NCI-H82 (cell line): ENCODE measurements around the gene PLXNA4.

ENCODE experiments used
- DNase-seq: peaks from one replicate; lab custom pipeline; 2025; lab: John Stamatoyannopoulos, UW

Gene PLXNA4

DNA sequence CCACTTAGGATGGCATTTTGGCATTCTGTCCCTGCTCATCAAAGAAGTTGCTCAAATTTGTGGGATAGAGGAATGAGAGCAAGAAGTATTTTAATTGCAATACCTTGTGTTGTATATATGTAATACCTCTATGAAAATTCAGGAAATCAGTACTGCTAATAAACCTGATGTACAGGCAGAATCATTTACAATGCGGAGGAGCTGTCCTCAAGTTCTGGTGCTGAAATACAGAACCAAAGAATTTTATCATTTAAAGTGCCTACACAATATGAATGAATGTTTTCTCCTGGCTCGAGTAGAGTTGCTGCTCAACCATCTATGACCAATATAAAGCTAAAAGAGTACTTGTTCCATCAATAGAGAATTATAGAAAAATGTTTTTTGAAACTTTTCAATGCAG is 305.8 kb downstream of the PLXNA4 start:
- no peak for DNase-seq

DNA sequence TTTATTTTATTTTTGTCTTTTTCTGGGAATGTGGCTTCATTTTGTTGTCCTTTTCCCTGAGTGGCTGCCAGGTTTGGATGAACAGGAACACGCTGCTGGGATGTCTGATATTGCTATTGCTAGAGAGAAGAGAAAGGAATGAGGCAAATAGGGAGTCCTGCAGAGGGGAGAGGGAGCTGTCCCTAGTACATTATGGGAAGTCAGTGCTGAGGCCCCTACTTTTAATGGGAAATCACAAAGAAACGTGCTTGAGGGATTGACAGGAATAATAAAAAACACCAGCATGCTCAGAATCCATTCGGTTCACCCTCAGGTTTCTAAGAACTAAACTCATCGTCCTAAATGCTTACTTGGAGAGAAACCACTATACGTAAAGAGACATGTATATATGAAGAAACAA is 306.6 kb downstream of the PLXNA4 start:
- no peak for DNase-seq

DNA sequence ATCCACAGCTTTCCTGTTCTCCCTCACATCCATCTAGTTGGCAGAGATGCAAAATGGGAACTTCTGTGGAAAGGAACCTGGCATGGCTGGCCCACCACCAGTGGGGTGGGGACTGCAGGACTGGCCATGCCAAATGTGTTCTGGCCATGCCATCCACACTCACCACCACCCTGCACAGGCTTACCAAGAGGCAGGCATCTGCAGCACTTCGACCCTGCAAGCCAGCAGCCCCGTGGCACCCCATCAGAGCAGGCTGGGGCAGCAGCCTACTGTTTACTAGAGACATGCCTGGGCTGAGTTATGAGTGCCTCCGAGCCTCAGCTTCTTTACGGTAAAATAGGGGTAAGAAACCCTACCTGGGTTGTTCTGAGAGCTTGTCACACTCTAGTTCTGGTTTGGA is 313.1 kb downstream of the PLXNA4 start:
- no peak for DNase-seq

DNA sequence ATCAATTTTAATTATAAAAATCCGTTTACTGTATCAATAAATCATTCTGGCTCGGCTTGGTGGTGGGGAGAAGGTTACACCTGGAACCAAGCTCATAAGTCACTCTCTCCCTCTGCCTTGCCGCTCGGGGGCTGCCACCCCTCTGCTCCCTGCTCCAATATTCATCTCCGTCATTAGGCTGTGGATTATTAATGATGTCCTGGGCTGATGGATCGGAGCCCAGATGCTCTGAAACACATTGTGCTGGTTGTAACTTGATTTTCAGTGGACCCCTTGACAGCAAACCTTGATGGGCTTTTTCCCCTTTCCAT is 314.2 kb downstream of the PLXNA4 start:
- DNase-seq: peak; percentile 53

DNA sequence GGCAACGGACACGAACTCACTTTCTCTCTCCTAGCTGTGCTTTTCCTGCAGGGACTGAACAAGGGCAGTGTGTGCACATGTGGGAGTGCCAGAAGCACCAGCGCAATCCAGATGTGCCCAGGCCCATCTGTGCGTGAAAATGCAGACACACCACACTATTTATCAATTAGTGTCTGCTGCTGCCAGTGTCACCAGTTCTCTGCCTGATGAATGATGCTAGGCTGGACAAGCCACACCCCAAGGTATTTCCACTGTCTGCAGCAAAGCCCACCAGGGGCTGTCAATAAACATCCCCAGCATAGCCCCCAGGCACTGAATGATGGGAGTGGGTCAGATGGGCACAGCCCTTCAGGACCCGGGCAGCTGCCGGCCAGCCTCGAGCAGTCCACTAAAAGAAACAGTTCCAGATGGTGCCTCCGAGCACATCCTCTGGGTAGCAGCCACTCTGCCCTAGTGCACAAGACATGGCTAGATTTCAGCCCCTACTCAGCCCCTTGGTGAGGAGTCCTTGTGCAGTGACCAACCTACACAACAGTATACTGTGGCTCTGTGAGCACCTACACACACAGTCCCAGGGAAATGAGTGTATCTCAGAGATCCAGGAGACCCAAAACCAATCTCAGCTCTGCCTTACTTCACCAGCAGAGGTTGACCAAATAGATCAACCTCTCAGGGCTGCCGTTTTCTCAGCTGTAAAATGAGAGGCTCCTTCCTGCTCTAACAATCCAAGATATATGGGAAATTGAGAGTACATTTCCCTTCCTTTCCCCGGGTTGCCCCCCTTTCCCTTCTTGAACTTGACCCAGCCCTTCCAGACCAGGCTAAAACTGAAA is 314.7 kb downstream of the PLXNA4 start:
- peak; percentile 37 for DNase-seq

DNA sequence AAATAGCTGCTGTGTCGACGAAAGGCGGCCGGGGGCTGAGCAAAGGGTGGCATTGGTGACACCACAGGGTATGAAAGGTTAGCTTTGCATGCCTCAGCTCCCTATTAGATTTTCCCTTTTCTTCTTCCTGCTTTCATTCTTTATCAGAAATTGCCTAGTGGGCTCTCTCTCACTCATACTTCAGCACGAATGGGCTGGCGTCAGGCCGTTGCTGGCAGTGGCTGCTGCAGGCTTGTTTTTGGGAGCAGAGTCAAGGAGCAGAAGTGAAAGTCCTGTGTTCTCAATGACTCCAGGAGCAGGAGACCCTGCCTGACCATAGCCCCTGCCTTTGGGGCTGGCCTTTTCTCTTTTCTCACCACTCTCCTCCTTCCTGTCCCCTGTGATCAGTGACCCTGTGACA is 318.0 kb downstream of the PLXNA4 start:
- no peak for DNase-seq

DNA sequence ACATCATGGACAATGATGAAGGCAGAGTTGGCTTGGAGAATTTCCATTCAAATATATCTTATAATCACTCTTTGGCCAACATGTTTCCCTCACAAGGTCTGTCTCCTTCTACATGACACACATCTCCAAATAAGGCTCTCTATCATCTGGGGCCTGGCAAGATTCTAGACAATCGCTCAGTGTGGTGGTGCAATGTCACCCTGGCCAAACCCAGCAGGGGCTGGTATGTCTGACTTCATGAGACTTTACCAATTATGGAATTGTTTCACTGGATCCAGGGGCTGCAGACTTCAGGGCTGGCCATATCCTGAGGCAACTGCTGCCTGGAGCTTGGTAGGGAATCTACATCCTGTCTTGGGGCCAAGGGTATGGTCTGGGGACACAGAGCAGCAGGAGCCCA is 319.0 kb downstream of the PLXNA4 start:
- no peak for DNase-seq

DNA sequence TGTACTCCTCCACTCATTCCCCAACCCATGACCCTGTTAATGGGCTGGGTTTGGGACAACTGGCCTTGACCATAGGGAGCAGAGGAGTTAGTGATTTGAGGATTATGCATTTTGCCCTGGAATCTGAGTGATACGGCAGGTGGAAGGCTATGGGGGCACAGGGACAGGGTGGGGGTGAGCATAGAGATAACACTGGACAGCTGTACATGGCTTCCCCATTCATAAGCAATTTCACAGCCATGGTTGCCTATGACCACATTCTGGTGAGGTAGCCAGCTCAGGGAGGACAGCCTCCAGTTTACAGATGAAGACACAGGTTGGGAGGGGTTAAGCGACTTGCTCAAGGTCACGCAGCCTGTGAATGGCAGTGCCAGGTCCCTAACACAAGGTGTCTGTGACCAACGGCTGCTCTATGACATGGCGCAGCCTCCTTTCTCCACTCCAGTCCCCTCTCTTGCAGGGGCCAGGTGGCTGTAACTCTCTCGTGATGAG is 319.5 kb downstream of the PLXNA4 start:
- DNase-seq: no peak

DNA sequence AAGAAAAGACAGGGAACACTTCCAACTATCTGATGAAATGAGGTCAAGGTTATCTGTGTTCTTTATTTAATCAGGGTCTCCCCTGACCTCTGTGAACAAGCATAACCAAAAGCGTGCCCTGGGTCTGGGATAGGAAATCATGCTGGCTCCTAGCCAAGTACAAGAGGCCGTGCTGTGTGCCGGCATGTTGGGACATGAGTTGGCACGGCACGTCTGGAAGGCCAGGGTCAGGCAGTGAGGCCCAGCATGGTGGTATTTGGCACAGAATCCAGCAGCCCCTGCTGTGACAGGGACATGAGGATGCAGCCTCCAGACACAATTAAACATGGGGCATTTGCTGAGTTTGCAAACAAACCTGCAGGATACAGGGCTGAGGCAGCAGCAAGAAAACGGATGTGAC is 320.4 kb downstream of the PLXNA4 start:
- no peak for DNase-seq

DNA sequence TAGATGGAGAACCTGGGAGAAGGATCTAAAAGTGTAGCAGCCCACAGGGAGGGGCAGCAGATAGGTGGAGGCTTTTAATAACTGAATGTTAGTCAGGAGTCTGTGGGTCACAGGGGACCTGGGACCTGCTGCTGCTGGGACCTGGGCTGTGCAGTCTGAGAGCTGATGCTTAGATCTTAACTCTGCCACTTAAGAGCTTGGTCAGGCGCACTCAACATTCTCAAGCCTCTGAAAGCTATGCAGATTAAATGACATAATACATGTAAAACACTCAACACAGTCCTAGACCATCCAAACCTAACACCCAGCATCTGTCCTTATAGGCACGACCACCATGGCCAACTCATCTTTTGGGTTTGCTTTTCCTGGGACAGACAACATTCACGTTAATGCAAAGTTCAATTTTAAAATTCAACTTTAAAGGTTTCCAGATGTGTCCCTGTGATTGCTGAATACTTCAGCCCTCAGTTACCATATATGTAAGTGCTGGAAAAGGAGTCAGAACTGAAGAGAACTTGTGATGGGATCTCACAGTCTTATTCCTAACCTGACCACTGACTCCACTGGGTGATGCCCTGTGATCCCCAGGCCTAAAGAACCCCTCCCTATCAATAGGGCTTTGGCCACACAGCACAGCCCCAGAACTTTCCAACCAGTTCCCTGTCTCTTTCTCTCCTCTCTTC is 321.0 kb downstream of the PLXNA4 start:
- no peak for DNase-seq

DNA sequence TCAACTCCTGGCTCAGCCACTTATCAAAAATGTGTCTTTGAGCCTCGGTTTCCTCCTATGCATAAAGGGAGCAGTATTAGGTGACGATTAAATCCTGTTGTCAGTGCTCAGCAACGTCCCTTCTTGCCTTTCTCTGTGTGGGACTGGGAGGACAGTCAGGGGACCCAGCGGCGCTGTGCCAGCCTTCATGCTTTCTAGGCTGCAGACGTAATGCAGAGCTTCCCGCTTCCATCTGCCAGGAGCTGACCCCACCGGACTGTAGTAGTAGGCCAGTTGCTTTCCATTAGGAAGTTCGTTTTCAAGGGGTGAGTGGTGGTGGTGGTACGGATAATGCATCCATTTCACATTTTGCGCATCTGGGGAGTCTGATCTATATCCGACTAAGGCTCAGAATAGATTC is 321.8 kb downstream of the PLXNA4 start:
- DNase-seq: no peak

DNA sequence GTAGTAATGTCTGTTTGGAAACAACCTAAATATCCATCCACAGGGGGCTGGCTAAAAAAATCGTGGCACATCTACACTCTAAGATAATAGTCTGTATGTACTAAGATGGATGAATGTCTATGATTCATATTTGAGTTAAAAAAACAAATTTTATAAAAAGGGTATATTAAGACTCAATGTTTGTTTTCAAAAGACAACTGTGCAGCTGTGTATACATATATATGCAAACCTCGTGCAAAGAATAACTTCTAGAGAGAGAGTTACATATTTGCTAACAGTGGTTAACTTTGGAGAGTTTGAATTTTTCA is 323.5 kb downstream of the PLXNA4 start:
- no peak for DNase-seq

DNA sequence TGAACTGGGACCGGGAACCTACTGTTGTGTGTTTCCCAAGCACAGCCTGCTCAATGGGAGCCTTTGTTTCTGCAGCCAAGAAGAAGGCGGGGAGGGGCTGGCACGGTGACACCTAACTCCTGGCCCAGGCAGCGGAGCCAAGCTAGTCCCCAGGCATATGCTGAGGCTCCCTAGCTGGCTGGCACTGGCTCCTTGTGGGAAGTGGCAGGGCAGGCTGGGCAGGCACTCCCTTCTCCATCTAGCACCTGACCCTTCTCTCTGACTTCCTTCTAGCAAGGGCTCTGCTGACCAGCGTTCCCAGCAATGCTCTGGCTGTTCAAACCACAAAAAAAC is 325.0 kb downstream of the PLXNA4 start:
- DNase-seq: no peak

DNA sequence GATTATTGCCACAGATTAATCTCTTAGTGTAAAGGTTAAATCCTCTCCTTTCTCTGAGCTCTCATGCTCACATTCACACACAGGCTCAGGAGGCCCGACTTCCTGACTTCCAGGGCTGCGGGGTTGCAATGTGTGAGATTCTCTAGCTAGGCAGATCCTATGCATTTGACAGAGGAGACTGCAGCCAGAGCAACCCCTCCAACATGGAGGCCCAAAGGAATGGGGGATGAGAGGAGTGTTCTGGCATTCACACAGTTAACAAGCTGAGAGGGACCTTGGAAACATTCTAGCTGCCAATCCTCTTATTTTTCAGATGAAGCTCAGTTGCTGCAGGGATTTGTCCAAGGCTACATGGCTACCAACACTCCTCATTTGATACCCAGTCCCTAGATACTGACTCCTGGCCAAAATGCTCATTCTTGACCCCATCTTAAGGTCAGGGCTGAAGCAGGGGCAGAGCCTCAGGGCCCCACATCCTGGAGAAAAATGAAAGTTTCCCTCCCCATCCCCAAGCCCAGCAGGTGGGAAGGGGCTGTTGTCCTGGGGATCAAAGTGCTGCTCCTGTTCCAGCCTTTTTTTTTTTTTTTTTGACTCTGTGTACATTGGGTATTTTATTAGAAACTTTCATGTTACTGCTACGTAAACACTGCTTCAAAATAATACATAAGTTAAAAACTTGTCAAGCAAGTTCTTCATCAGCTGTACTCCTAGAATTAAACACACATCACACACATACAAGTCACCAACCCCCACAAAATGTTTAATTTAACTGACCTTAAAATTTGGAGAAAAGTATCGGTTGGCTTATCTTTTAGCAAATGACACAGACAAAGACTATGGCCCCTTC is 325.6 kb downstream of the PLXNA4 start:
- peak; percentile 73 for DNase-seq

DNA sequence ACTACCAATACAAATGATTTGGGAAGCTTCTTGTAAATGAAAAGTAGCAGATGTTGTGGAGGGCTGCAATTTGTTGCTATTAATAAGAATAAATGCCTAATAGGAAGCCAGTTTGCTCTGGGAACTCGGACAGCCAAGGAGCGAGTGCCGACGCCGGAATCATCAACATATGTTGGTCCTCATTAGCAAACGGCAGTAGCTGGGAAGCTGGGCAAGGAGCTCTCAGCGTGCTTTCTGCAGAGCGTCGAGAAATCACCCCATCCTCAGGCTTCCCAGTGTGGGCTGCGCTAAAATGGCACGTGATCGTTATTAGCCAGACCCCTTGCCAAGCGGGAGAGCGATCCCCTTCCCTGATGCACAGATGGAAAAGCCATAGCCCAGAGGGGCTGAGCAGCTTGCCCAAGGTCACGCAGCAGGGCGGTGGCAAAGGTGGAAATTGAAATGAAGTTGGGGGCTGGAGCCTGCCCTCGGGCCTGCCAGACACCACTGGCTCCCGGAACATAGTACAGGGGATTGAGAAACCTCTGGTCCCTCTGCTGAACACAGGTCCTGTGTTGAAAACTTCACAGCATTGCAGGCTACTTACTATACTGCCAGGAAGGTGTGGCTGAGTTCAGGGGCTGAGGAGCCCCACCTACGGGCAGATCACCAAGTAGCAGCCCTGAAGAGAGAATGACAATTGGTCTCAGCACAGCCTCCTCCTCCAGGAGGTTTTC is 326.9 kb downstream of the PLXNA4 start:
- peak; percentile 81 for DNase-seq

DNA sequence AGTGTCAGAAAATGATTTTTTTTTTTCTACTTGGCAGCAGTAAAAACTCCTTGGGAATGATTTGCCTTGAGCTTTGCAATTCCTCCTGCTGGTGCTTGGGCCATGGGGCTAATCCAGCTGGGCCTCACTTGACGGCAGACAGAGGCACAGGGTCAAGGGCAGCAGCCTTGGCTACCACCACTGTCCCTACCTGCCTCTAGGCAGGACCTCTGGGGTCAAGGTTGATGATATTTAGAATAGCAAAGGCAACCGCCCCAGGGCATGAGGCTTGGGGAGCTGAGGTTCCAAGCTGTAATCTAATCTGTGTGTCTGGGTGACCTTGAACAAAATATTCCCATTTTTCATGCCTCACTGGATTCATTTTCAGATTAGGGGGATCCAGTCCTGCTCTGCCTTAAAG is 327.4 kb downstream of the PLXNA4 start:
- DNase-seq: no peak

DNA sequence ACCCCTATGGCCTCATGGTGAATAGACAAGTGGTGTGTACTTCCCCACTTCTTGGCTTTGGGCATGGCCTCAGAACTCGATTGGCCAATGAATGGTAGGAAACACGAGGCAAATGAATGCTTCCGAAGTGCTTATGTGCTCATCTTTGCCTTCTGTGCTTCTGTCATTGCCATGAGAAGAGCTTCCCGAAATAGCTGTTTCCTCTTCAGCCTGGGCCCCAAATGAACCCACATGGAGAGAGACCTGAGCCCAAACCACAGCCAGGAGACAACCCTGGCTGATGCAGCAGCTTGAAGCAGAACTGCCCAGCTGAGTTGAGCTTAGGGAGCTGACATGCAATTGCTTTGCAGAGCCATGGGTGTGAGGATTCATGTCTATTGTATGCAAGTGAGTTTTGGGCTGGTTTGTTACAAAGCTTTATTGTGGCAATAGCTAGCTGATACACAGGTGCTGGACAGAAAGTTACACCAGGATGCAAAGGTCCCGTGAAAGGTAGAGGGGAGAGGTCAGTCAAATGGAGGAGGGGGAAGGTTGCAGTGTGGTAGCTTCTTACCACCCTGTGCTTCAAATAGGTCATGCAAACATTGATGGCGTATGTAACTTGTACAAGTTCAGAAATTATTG is 328.2 kb downstream of the PLXNA4 start:
- no peak for DNase-seq

DNA sequence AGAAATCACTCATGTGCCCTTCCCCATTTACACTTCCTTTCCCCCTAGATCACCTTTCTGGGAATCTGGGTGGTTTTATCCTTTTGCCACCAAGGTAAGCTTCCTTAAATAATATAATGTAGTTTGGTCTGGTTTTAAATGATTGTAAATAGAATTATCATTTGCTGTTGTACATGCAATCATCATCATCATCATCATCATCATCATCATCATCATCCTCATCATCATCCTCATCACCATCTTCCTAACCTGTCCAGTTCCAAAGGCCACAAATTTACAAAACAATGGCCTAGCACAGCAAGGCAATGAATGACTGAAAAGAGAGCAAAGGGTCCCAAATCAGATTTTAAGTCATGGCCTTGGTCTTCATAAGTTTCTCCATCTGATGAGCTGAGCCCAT is 329.7 kb downstream of the PLXNA4 start:
- no peak for DNase-seq

DNA sequence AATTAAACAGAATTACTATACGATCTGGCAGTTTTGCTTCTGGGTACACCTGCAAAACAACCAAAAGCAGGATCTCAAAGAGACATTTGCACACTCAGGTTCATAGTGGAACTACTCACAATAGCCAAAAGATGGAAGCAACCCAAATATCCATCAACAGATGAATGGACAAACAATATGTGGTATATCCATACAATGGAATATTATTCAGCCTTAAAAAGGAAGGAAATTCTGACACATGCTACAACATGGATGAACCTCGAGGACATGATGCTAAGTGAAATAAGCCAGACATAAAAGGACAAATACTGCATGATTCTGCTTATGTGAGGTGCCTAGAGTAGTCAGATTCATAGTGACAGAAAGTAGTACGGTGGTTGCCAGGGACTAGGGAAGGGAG is 330.7 kb downstream of the PLXNA4 start:
- DNase-seq: no peak

DNA sequence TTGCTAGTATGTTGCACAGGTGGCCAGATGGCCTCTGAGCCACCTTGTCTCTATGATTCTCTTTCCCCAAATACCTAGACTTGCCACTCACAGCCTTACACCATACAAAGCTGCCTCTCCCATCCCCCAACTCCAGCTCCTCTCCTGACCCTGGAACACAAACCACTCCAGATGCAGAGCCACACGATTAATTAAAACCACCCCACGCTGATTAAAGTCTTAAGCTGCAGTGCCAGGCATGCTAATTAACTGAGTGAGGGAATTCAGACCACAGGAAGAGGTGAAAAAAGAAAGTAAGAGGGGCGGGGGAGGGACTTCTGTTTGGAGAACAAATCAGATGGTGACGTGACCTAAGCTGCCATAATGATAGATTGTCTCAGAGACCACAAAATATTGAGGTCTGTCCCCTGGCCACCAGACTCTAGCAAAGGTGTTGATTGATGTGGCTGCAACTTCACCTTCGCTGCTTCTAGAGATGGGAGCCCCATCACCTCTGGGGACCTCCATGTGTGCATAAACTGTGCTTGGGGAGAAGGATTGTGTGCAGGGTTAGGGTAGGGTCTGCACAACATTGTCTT is 331.3 kb downstream of the PLXNA4 start:
- DNase-seq: peak; percentile 90

DNA sequence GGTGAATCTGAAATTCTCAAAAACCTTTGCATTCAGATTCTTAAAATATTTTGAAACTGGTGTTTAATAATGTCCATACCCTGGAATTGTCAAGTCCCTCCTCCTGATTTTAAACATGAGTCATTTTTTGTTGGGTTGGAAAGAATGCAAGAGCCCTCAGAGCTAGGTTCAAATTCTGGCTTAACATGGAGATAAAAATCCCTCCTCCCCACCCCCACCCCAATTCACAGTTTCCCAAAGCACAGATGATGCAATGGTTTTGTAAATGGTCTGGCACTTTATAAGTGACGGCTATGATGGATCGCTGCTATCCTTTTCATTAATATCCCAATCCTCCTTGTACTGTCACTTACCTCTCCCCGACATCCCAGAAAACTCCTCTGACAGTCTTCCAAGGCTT is 332.8 kb downstream of the PLXNA4 start:
- DNase-seq: no peak

DNA sequence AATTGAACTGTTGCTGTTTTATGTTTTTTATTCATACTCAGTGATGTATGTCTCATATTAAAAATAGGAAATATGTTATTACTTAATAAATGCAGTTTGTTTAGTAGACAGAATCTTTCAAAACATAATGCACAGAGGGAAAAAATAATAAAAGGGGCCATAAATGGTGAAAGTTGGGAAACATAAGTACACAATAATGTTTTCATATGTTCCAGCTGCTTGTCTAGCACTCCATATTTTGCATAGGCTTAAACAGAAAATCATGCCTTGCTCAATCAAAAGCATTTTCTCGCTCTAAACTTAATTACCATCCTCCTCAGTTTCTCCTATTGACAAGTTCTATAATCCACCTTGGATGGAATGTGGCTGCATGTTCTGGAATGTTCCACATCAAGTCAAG is 333.2 kb downstream of the PLXNA4 start:
- DNase-seq: no peak
